Right ventricle myocardium superior (tissue), 1 donor: ENCODE measurements around the gene CXXC4. TPM values are rescaled to one million over a fixed set of nuclear protein-coding genes. Genes with fewer than 3 reads are reported as not detected.
A peak's percentile ranks its signal among the peaks of the same experiment; 100 is the strongest.

Experiments
- ATAC-seq: fragments of 200-7000 bp; cut with Tn5 transposase; one replicate; pipeline ENCODE4 v1.9.1; 2020; ENCODE audit warnings: mild to moderate bottlenecking; ENCODE audit not compliant: poor library complexity
- DNase-seq: peaks from one replicate; pipeline ENCODE4 v3.0.0-alpha.2; 2020
- intact Hi-C: fragments of 100-400 bp; cut with DNase I; formaldehyde crosslinking; loops from one replicate; pipeline ENCODE4 v1.11.2; 2022
- total RNA-seq: library from RNA; stranded (reverse); fragmentation: NEBNext Ultra II Directional; extraction: Animal tissue kit (Norgen Biotek cat#: 25700); gene quantifications from one replicate; pipeline ENCODE4 v1.2.1, GENCODE V29; 2021
- donor health status: DM: no; HTN: yes; CAD: no; lungs with severe emphysema.

The CXXC4 gene
- total RNA-seq, 1 donor from 2014 or later = 4.7 TPM

DNA sequence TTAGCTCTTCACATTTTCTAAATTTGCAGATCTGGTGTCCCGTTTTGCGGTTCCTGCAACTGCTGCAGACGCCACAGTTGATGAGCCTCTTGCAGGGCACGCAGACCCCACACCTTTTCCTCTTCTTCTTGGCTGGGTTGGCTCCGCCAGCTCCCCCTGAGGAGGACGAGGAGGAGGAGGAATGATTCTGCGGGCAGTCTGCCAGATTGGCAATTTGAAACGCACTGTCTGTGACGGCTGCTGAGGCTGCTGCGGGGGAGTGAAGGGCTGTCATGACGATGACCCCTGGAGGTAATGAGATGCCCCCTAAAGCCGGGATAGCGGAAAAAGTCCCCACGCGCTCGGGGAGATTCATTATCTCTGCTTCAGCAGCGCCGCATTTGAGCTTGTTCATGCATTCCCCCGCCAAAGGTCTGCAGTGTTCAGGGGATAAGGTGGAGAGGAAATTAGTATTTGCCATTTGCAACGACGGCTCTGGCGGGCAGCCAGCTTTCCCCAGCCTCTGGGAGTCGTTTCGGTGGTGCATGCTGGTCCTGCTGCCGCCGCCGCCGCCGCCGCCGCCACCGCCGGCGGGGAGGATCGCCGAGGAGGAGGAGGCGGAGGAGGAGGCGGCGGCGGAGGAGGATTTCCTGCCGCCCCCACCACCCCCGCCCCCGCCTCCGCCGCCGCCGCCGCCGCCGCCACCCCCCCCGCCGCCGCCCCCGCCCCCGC lies 3.8 kb downstream of the CXXC4 start:
- DNase-seq = peak; percentile 85
- intact Hi-C loops = no loop called here
- peak; percentile 51 for ATAC-seq

DNA sequence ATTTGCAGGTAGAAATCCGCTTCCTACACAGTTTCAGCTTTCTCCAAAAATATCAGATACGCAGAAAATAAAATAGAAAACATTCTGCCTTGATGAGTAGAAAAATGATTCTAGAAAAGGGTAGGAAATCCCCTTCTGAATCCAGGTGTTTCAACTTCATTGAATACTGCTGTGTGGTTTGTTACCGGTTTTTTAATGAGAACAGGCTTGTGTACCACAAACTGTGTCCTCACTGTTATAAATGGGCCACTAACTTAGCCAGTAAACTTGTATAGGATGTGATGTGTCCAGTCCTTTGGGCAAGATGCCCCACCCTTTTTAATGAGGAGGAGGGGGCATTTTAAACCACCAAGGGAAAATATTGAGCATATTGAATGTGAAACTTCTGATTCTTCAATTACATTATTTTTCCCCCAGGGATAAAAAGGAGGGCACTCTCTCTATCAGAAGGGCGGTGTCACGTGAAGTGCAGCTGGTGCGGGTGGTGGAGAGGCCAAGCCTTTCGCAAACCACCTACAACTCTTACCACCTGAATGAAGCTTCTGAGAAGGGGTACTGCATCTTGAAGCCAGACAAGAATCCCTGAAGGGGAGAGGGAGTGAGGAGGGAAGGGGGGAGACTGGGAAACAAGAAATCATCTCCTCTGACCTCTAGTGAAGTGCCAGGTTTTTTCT lies 4.5 kb downstream of the CXXC4 start:
- peak; percentile 21 for ATAC-seq
- peak; percentile 26 for DNase-seq
- intact Hi-C loops = no loop called here

- intact Hi-C loops = no loop called here
- no peak for DNase-seq
These were observed 5.0 kb downstream of the CXXC4 start for GRCh38 chr4:104489731-104490095.

GRCh38 chr4:104488151-104488550 lies 6.5 kb downstream of the CXXC4 start:
- no peak for DNase-seq
- no peak for ATAC-seq
- intact Hi-C loops = no loop called here

More at GRCh38 chr4:104489731-104490095, 5.0 kb downstream of the CXXC4 start:
- ATAC-seq = no peak

DNA sequence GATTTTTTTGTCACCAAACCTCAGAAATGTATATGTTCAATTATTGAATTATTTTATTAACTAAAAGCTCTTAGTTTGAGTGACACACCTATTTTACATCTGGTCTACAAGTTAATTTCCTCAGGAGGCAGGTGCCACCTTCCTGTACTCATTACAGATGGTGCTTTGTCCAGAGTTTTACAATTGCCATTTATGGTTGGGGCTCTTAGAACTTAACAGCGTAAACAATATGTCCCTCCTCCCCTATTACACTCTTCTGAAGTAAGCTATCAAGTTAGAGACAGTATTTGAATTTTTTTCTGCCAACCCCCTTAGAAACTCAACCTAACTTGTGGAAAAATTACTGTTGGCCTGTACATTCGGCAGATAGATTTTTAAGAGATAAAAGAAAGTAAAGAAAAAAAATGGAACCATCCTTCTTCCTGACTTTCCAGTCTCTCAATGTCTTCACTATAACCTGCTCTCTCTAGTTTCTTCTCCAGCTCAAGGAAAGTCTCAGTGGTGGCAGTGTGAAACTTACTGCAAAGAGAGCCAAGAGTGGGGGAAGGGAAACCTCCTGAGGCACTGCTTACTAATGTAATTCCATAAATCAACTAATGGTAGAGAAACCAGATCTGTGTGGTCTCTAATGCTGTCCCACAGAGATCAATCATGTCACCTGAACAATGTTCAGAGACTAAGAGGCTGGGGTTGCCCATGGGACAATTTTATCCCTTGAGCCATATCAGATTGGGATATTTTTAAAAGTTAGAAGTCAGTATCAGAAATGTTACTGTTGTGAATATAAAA lies 7.8 kb downstream of the CXXC4 start:
- ATAC-seq = no peak
- intact Hi-C loops = no loop called here
- DNase-seq = no peak

DNA sequence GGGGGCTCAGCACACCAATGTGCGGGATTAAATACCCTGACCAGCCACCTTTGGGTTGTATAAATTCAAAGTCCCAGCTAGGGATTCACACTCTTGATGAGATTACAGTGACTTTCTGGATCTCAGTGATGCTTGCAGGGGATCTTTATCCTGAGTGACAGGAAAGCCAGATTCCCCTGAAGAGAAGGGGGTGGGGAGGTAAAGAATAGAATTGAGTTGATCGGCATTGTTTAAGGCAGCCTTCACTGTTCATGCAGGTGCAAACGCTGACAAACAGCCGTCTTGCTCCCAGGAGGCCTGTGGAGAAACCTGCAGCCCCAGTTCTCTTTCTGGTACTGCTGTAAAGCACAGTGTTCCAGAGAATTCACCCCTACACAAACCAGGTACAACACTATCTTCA lies 19.0 kb downstream of the CXXC4 start:
- no peak for DNase-seq

GRCh38 chr4:104472766-104473165 lies 21.9 kb downstream of the CXXC4 start:
- no peak for ATAC-seq
- intact Hi-C loops = no loop called here
- DNase-seq = no peak

More for the DNA sequence above, 19.0 kb downstream of the CXXC4 start:
- intact Hi-C loops = no loop called here
- no peak for ATAC-seq

- intact Hi-C loops = no loop called here
- ATAC-seq (no peak), DNase-seq (no peak)
These were observed 23.9 kb downstream of the CXXC4 start for GRCh38 chr4:104470770-104471169.

DNA sequence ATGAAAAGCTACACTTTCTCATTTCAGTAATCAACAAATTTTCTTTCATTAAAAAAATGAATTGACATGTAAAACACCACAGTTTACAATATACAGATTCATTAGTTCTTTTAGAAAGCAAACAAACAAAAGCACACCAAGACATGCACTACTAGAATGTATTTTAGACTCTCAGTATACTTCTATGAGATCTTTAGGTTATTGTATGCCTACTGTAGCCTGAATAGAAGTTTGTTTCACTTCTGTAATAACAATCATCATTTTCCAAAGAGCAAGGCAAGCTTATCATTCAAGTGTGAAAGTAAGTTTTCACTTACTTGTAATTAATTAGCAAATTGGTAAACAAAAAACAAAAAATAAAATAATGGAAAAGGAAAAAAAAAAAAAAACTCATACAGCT lies 24.9 kb downstream of the CXXC4 start:
- ATAC-seq = no peak
- intact Hi-C loops = no loop called here
- DNase-seq = no peak

DNA sequence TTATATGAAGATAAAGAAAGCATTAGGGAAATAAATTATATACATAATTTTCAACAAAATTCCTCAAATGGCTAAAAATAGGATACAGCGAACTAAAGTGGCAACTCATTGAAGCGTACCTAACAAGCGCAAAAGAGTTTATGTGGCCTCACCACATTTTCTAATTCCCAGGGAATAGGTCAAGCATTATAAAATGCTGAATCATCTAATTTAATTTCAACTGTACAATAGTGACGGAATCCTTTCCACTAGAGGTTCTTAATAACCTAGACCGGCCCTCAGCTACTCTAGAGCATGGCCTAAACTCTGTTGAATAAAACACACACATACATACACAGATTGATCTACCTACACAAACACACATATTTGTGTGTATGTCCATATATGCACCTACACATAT lies 29.1 kb downstream of the CXXC4 start:
- no peak for DNase-seq
- no peak for ATAC-seq
- intact Hi-C loops = no loop called here

DNA sequence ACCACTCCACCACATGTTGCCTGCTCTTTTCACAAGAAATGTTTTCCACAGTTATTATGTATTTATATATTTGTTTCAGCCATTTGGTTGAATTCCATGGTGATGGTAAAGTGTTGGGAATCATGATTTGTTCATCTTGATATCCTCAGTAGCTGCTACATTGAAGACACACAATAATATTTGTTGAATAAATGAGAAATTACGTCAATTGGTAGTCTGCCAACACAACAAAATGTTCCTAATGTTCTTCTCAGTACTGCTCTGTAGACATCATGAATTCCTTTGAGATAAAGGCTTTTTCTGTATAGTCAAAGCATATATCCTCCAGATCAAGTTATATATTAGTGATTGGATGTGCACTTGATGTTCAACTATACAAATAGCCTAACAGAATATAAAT lies 29.5 kb downstream of the CXXC4 start:
- intact Hi-C loops = no loop called here
- no peak for DNase-seq
- no peak for ATAC-seq

- no peak for DNase-seq
- intact Hi-C loops = no loop called here
- ATAC-seq = no peak
These were observed 32.1 kb downstream of the CXXC4 start for GRCh38 chr4:104462641-104463040.

GRCh38 chr4:104457308-104457981 lies 37.2 kb downstream of the CXXC4 start:
- intact Hi-C loops = no loop called here
- DNase-seq (no peak), ATAC-seq (no peak)

- intact Hi-C loops = no loop called here
- ATAC-seq = no peak
- no peak for DNase-seq
These were observed 43.1 kb downstream of the CXXC4 start for GRCh38 chr4:104451573-104451972.

DNA sequence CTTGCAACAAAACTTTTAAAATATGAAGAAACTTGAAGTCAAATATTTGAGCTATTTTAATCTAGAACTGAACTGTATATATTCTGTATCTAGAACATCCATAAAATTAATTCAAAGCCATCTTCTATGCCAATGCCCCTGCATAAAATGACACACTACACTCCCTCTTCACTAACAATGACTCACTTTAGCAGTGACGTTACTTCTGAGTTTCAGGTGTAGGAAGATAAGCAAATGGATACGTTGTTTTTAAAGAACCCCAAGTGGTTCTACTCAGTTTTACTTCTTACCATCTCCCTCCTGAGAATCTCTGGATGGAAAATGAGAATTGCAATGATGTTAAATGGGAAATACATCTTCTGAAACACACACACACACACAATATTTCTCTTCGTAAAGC lies 45.2 kb downstream of the CXXC4 start:
- ATAC-seq = no peak
- intact Hi-C loops = no loop called here

GRCh38 chr4:104447294-104447693 lies 47.4 kb downstream of the CXXC4 start:
- ATAC-seq (no peak), DNase-seq (no peak)
- intact Hi-C loops = no loop called here

More for the DNA sequence above, 45.2 kb downstream of the CXXC4 start:
- DNase-seq = no peak

GRCh38 chr4:104446431-104447278 lies 48.0 kb downstream of the CXXC4 start:
- no peak for DNase-seq
- intact Hi-C loops = no loop called here
- no peak for ATAC-seq

GRCh38 chr4:104444685-104445084 lies 50.0 kb downstream of the CXXC4 start:
- DNase-seq (no peak), ATAC-seq (no peak)
- intact Hi-C loops = no loop called here
